Keratinocyte (primary cell): Measurements from ENCODE around the gene NOP14. TPM values are rescaled to one million over a fixed set of nuclear protein-coding genes. Genes with fewer than 3 reads are reported as not detected.

Experiments used
- DNase-seq: peaks from one replicate; pipeline ENCODE4 v3.0.0-alpha.2; 2011; ENCODE audit warnings: low read depth, missing footprints, low spot score
- FAIRE-seq: peaks from 2 replicates; lab custom pipeline; 2011; peaks lifted over from hg19 to GRCh38; lab: Jason Lieb, UNC
- H2AFZ ChIP-seq: 2 replicates; pipeline ENCODE4 v1.6.0; 2012; ENCODE audit warnings: low read length, control low read depth, inconsistent platforms; ENCODE audit not compliant: control insufficient read depth
- H3K27ac ChIP-seq: 2 replicates; pipeline ENCODE4 v1.5.1; 2011; ENCODE audit warnings: low read length; ENCODE audit not compliant: control insufficient read depth, insufficient read depth
- H3K27me3 ChIP-seq: 3 replicates; pipeline ENCODE4 v1.6.0; 2011; ENCODE audit warnings: low read length; ENCODE audit not compliant: control insufficient read depth, insufficient read depth; ENCODE audit errors: extremely low read depth
- H3K36me3 ChIP-seq, 2 experiments: 2 replicates in 1 of 2; 3 replicates in 1 of 2; pipeline ENCODE4 v1.5.1; 2011; ENCODE audit warnings: low read length in 2 of 2, mild to moderate bottlenecking in 1 of 2; ENCODE audit not compliant: control insufficient read depth in 2 of 2, insufficient read depth in 2 of 2; ENCODE audit errors: extremely low read depth in 1 of 2
- H3K4me1 ChIP-seq: 3 replicates; pipeline ENCODE4 v1.5.1; 2011; ENCODE audit warnings: low read length; ENCODE audit not compliant: control insufficient read depth, insufficient read depth; ENCODE audit errors: extremely low read depth
- H3K4me2 ChIP-seq: 3 replicates; pipeline ENCODE4 v1.6.0; 2011; ENCODE audit warnings: low read depth, low read length; ENCODE audit not compliant: control insufficient read depth, insufficient read depth; ENCODE audit errors: extremely low read depth
- H3K4me3 ChIP-seq, 3 experiments: fragments of 200-600 bp in 1 of 3; sonication (generic) in 1 of 3; 2 replicates in 2 of 3; 3 replicates in 1 of 3; pipeline ENCODE4 v1.5.1; 2011 to 2016; ENCODE audit warnings: low read length in 3 of 3, mild to moderate bottlenecking in 3 of 3, control low read depth in 2 of 3, inconsistent platforms in 1 of 3, low read depth in 1 of 3, mixed read lengths in 1 of 3, mixed run types in 1 of 3, moderate library complexity in 1 of 3; ENCODE audit not compliant: control insufficient read depth in 2 of 3, insufficient read depth in 2 of 3; ENCODE audit errors: extremely low read depth in 1 of 3
- H3K79me2 ChIP-seq: 2 replicates; pipeline ENCODE4 v1.6.0; 2012; ENCODE audit warnings: low read length; ENCODE audit not compliant: control insufficient read depth, insufficient read depth
- H3K9ac ChIP-seq: 3 replicates; pipeline ENCODE4 v1.6.0; 2011; ENCODE audit warnings: low read length; ENCODE audit not compliant: control insufficient read depth, insufficient read depth; ENCODE audit errors: extremely low read depth
- H3K9me1 ChIP-seq: 3 replicates; pipeline ENCODE4 v1.6.0; 2011; ENCODE audit warnings: low read length; ENCODE audit not compliant: control insufficient read depth, insufficient read depth; ENCODE audit errors: extremely low read depth
- H3K9me3 ChIP-seq: 2 replicates; pipeline ENCODE4 v1.5.1; 2012; ENCODE audit warnings: low read depth, low read length; ENCODE audit not compliant: control insufficient read depth
- H4K20me1 ChIP-seq: 3 replicates; pipeline ENCODE4 v1.6.0; 2011; ENCODE audit warnings: low read length; ENCODE audit not compliant: control insufficient read depth, insufficient read depth; ENCODE audit errors: extremely low read depth
- EZH2 ChIP-seq: IDR thresholded peaks from one replicate; pipeline ENCODE4 v1.6.1; 2012; ENCODE audit warnings: inconsistent platforms, mild to moderate bottlenecking, low read length, moderate library complexity
- dilution Hi-C: fragments of 300-500 bp; cut with MboI; formaldehyde crosslinking; loops from one replicate; pipeline ENCODE4 v1.7.0; 2020; ENCODE audit warnings: low sequenced_read_pairs; ENCODE audit not compliant: extremely low pct_ligation_motif_present
- polyA plus RNA-seq, 5 experiments: library from polyadenylated mRNA; depleted of rRNA in 3 of 5; stranded (reverse) in 3 of 5; stranded (forward) in 1 of 5; unstranded in 1 of 5; fragments of >200 nt; gene quantifications; 1 replicate in 1 of 5; 2 replicates in 3 of 5; 3 replicates in 1 of 5; pipeline versions ENCODE4 v1.2.1 to v1.2.3, GENCODE V29; 2011 to 2012; ENCODE audit warnings: missing spikeins in 2 of 5, low read depth in 1 of 5, low replicate concordance in 1 of 5
- TF ChIP-seq, protein P1 (sequence below), 3 experiments: IDR thresholded peaks in 1 of 3; conservative IDR thresholded peaks in 1 of 3; optimal IDR thresholded peaks in 1 of 3; 2 replicates in 2 of 3; 3 replicates in 1 of 3; pipeline versions ENCODE3 to v1.5.1; 2011; ENCODE audit warnings: low read length in 3 of 3, mild to moderate bottlenecking in 3 of 3, moderate library complexity in 2 of 3, control low read depth in 1 of 3, inconsistent platforms in 1 of 3; ENCODE audit not compliant: insufficient read depth in 2 of 3; ENCODE audit errors: extremely low read depth in 1 of 3

Gene NOP14
- polyA plus RNA-seq, 1 donor (not counting 4 experiments of a cell fraction or from before 2014, with no cell fraction given), result 21.8 TPM

DNA sequence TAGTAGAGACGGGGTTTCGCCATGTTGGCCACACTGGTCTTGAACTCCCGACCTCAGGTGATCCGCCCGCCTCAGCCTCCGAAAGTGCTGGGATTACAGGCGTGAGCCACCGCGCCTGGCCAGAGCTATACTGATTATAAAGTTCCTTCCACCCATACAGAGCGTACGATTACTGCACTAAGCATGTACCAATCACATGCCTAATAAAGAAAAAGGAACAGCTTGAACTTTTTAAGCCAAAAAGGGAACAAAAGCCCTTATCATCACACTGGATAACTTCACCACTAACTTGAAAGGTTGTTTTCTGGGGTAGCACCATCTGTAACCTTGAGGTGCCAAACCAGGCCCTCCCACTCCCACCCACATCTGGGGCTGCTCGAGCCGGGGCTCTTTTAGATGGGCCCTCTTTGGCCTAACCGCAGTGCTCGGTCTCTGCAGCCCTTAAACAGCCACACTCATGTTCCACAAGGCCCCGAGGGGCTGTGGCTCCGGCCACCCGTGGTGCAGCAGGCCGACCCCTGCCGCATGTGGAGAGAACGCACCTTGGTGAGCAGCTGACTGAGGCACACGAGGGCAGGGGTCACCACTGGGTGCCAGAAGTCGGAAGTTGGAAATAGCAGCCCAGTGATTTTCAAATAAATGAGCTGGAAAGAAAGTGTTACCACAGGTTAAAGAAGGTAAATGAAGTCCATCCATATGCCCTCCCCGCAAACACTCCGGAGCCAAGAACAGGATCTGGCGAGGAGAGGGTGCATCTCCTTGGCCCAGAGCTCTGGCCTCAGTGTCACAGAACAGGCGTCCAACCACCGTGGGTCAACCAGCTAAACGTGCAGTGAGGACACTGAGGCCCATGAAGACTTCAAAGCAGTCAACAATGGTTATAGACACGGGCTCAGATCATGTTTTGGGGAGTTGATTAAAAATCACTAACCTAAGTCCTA, 18.4 kb downstream of the NOP14 start:
- dilution Hi-C loops, result no loop called here
- TF ChIP-seq, protein P1, sequence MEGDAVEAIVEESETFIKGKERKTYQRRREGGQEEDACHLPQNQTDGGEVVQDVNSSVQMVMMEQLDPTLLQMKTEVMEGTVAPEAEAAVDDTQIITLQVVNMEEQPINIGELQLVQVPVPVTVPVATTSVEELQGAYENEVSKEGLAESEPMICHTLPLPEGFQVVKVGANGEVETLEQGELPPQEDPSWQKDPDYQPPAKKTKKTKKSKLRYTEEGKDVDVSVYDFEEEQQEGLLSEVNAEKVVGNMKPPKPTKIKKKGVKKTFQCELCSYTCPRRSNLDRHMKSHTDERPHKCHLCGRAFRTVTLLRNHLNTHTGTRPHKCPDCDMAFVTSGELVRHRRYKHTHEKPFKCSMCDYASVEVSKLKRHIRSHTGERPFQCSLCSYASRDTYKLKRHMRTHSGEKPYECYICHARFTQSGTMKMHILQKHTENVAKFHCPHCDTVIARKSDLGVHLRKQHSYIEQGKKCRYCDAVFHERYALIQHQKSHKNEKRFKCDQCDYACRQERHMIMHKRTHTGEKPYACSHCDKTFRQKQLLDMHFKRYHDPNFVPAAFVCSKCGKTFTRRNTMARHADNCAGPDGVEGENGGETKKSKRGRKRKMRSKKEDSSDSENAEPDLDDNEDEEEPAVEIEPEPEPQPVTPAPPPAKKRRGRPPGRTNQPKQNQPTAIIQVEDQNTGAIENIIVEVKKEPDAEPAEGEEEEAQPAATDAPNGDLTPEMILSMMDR (optimal IDR thresholded peaks at IDR 0.05 in 1 of 3, IDR thresholded peaks at IDR 0.05 in 1 of 3, conservative IDR thresholded peaks at IDR 0.05 in 1 of 3; ENCODE audit: extremely low read depth in 1 of 3, insufficient read depth in 2 of 3, low read length in 3 of 3), result no peak
- TF ChIP-seq EZH2, result no peak
- Histone ChIP-seq H3K9me1 (no peaks in the 10 kb centered on the region), H4K20me1 (peaks cover 12% of the 10 kb centered on the region), H3K79me2 (peaks cover 3% of the 10 kb centered on the region), H3K9ac (no peak overlapping the region), H3K9me3 (no peaks in the 10 kb centered on the region), H3K27me3 (no peaks in the 10 kb centered on the region), H3K4me3 (no peak overlapping the region), H3K4me2 (no peak overlapping the region), H3K36me3 (peaks cover 48 to 58% of the 10 kb centered on the region in 2 experiments), H2AFZ (no peak overlapping the region), H3K4me1 (no peaks in the 10 kb centered on the region), H3K27ac (no peak overlapping the region)
- FAIRE-seq (no peak), DNase-seq (no peak)

DNA sequence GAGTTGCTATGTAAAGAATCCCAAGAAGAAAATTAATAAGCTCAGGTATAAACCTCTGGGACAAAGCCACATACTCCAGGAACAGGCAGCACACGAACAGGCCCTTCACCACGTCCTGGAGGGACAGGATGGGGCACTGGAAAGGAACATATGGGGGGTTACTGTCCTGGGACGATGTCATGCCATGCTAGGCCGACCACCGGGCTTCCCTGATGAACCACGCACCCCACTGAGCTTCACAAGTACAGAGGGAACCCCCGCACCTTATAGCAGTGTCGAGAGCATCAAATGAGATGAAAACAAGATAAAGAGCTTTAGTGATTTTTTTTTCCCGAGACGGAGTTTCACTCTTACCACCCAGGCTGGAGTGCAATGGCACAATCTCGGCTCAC, 19.1 kb downstream of the NOP14 start:
- Histone ChIP-seq H4K20me1 (peaks cover 12% of the 10 kb centered on the region), H3K9ac (no peak overlapping the region), H3K9me3 (no peaks in the 10 kb centered on the region), H3K27me3 (no peaks in the 10 kb centered on the region), H2AFZ (no peak overlapping the region), H3K4me3 (no peak overlapping the region), H3K79me2 (peaks cover 4% of the 10 kb centered on the region), H3K9me1 (no peaks in the 10 kb centered on the region), H3K36me3 (peaks cover 47 to 59% of the 10 kb centered on the region in 2 experiments), H3K4me2 (no peak overlapping the region), H3K4me1 (no peaks in the 10 kb centered on the region), H3K27ac (no peak overlapping the region)
- no peak for TF ChIP-seq EZH2
- TF ChIP-seq, protein P1 (optimal IDR thresholded peaks at IDR 0.05 in 1 of 3, IDR thresholded peaks at IDR 0.05 in 1 of 3, conservative IDR thresholded peaks at IDR 0.05 in 1 of 3; ENCODE audit: extremely low read depth in 1 of 3, insufficient read depth in 2 of 3, low read length in 3 of 3), result no peak
- no peak for FAIRE-seq
- no peak for DNase-seq
- dilution Hi-C loops, result no loop called here
